Measurements from ENCODE around the gene MPRIP. TPM values are rescaled to one million over a fixed set of nuclear protein-coding genes. Genes with fewer than 3 reads are reported as not detected.

MPRIP gene
- total RNA-seq, 1 donor from 2014 or later = 224 TPM

- DNase-seq (ENCODE audit: low spot score in 2 of 2, unreplicated experiment in 2 of 2) = no peak
- H3K4me3 Mint-ChIP-seq = no peak overlapping the region
Measured at GRCh38 chr17:17029938-17030337, 12.3 kb upstream of the MPRIP start.

GRCh38 chr17:17030515-17031211, 11.6 kb upstream of the MPRIP start:
- DNase-seq (ENCODE audit: low spot score in 2 of 2, unreplicated experiment in 2 of 2) = no peak
- H3K4me1 Mint-ChIP-seq = peaks cover 35% of the 10 kb centered on the region
- no peaks in the 10 kb centered on the region for H3K36me3 Mint-ChIP-seq
- no peaks in the 10 kb centered on the region for H3K9me3 Mint-ChIP-seq
- H3K27ac Mint-ChIP-seq = no peak overlapping the region
- H3K27me3 Mint-ChIP-seq (ENCODE audit: low read depth) = no peaks in the 10 kb centered on the region
- no peak for TF ChIP-seq CTCF (IDR thresholded peaks at IDR 0.05; ENCODE audit: unreplicated experiment)
- no peak overlapping the region for H3K4me3 Mint-ChIP-seq

More at GRCh38 chr17:17029938-17030337, 12.3 kb upstream of the MPRIP start:
- peaks cover 35% of the 10 kb centered on the region for H3K4me1 Mint-ChIP-seq
- no peaks in the 10 kb centered on the region for H3K27me3 Mint-ChIP-seq (ENCODE audit: low read depth)
- H3K36me3 Mint-ChIP-seq = no peaks in the 10 kb centered on the region
- no peaks in the 10 kb centered on the region for H3K9me3 Mint-ChIP-seq
- peak overlapping the region; percentile 39 for H3K27ac Mint-ChIP-seq
- TF ChIP-seq CTCF (IDR thresholded peaks at IDR 0.05; ENCODE audit: unreplicated experiment) = no peak

- peak overlapping the region; percentile 74 for H3K27ac Mint-ChIP-seq
- no peaks in the 10 kb centered on the region for H3K36me3 Mint-ChIP-seq
- H3K9me3 Mint-ChIP-seq = no peaks in the 10 kb centered on the region
- DNase-seq (ENCODE audit: low spot score in 2 of 2, unreplicated experiment in 2 of 2) = no peak
- H3K4me3 Mint-ChIP-seq = no peak overlapping the region
- H3K27me3 Mint-ChIP-seq (ENCODE audit: low read depth) = no peaks in the 10 kb centered on the region
- no peak for TF ChIP-seq CTCF (IDR thresholded peaks at IDR 0.05; ENCODE audit: unreplicated experiment)
- H3K4me1 Mint-ChIP-seq = peaks cover 32% of the 10 kb centered on the region
Measured at GRCh38 chr17:17032131-17032692, 10.0 kb upstream of the MPRIP start.

- no peak overlapping the region for H3K4me3 Mint-ChIP-seq
- H3K9me3 Mint-ChIP-seq = no peaks in the 10 kb centered on the region
- no peak for TF ChIP-seq CTCF (IDR thresholded peaks at IDR 0.05; ENCODE audit: unreplicated experiment)
- no peak overlapping the region for H3K27ac Mint-ChIP-seq
- H3K27me3 Mint-ChIP-seq (ENCODE audit: low read depth) = no peaks in the 10 kb centered on the region
- H3K36me3 Mint-ChIP-seq = no peaks in the 10 kb centered on the region
- peaks cover 25% of the 10 kb centered on the region for H3K4me1 Mint-ChIP-seq
- no peak for DNase-seq (ENCODE audit: low spot score in 2 of 2, unreplicated experiment in 2 of 2)
Measured at GRCh38 chr17:17033466-17033865, 8.8 kb upstream of the MPRIP start.

- H3K4me1 Mint-ChIP-seq = peaks cover 21% of the 10 kb centered on the region
- no peaks in the 10 kb centered on the region for H3K36me3 Mint-ChIP-seq
- H3K4me3 Mint-ChIP-seq = no peak overlapping the region
- no peak overlapping the region for H3K27ac Mint-ChIP-seq
- DNase-seq (ENCODE audit: low spot score in 2 of 2, unreplicated experiment in 2 of 2) = no peak
- no peaks in the 10 kb centered on the region for H3K9me3 Mint-ChIP-seq
- no peak for TF ChIP-seq CTCF (IDR thresholded peaks at IDR 0.05; ENCODE audit: unreplicated experiment)
- no peaks in the 10 kb centered on the region for H3K27me3 Mint-ChIP-seq (ENCODE audit: low read depth)
Measured at GRCh38 chr17:17034026-17034425, 8.2 kb upstream of the MPRIP start.

Data from mesothelial cell of epicardium (in vitro differentiated cells).